A673 (cell line): ENCODE measurements around the gene NDUFB10. TPM values are rescaled to one million over a fixed set of nuclear protein-coding genes. Genes with fewer than 3 reads are reported as not detected.
A peak's percentile ranks its signal among the peaks of the same experiment; 100 is the strongest.

ENCODE experiments used
- BruUV-seq: library from RNA; stranded (reverse); fragments of 400-500 nt; replicated peaks from 2 replicates; lab custom pipeline; 2021; lab: Mats Ljungman, UMichigan
- CTCF ChIA-PET: fragments of 300-600 bp; sonication (Branson Sonifier 250); formaldehyde crosslinking; loops from one replicate; lab custom pipeline; 2022; ENCODE audit warnings: antibody characterized with exemption; lab: Charles Lee
- POLR2A ChIA-PET: fragments of 300-600 bp; sonication (Branson Sonifier 250); formaldehyde crosslinking; loops from one replicate; lab custom pipeline; 2022; ENCODE audit warnings: antibody characterized with exemption; ENCODE audit not compliant: low non-redundant PET; lab: Charles Lee
- DNase-seq: peaks from one replicate; pipeline ENCODE4 v3.0.0-alpha.2; 2015; ENCODE audit warnings: low spot score
- H3K27ac ChIP-seq: fragments of 200-600 bp; sonication (generic); 2 replicates; pipeline ENCODE4 v1.5.1; 2016; ENCODE audit warnings: mixed run types, low read depth, mild to moderate bottlenecking, mixed read lengths, antibody characterized with exemption, low read length; ENCODE audit not compliant: poor library complexity, severe bottlenecking
- H3K27me3 ChIP-seq: fragments of 200-600 bp; sonication (generic); replicated peaks from 2 replicates; pipeline ENCODE4 v1.6.1; 2017; ENCODE audit warnings: mixed run types, low read depth, mild to moderate bottlenecking, mixed read lengths, antibody characterized with exemption, low read length; ENCODE audit not compliant: insufficient read depth, poor library complexity
- H3K36me3 ChIP-seq: fragments of 200-600 bp; sonication (generic); 2 replicates; pipeline ENCODE4 v1.6.1; 2016; ENCODE audit warnings: mixed run types, mild to moderate bottlenecking, mixed read lengths, antibody characterized with exemption, low read length; ENCODE audit not compliant: insufficient read depth, poor library complexity, severe bottlenecking
- H3K4me1 ChIP-seq: fragments of 200-600 bp; sonication (generic); 2 replicates; pipeline ENCODE4 v1.6.1; 2017; ENCODE audit warnings: mixed run types, mild to moderate bottlenecking, mixed read lengths, antibody characterized with exemption, low read length; ENCODE audit not compliant: insufficient read depth, poor library complexity, severe bottlenecking
- H3K4me3 ChIP-seq: fragments of 200-600 bp; sonication (generic); 2 replicates; pipeline ENCODE4 v1.5.1; 2016; ENCODE audit warnings: low read depth, mixed run types, mild to moderate bottlenecking, mixed read lengths, low read length; ENCODE audit not compliant: poor library complexity, severe bottlenecking
- H3K9me3 ChIP-seq: fragments of 200-600 bp; sonication (generic); 2 replicates; pipeline ENCODE4 v1.6.1; 2016; ENCODE audit warnings: mixed run types, low read depth, mild to moderate bottlenecking, mixed read lengths, antibody characterized with exemption, low read length; ENCODE audit not compliant: poor library complexity, severe bottlenecking
- EZH2 ChIP-seq: fragments of 200-600 bp; sonication (generic); IDR thresholded peaks from 2 replicates; pipeline ENCODE4 v1.6.1; 2017; ENCODE audit warnings: borderline replicate concordance, low read depth, mild to moderate bottlenecking, mixed read lengths, antibody characterized with exemption, low read length; ENCODE audit not compliant: poor library complexity, severe bottlenecking
- intact Hi-C: fragments of 100-400 bp; cut with micrococcal nuclease; formaldehyde crosslinking; loops from one replicate; pipeline ENCODE4 v1.10.0; 2022; ENCODE audit not compliant: unreplicated experiment
- total RNA-seq: library from RNA; stranded (reverse); gene quantifications from 2 replicates; pipeline ENCODE4 v1.2.3, GENCODE V29; 2021
- TF ChIP-seq, protein P1 (sequence below): fragments of 300-800, 200-600 bp; sonication (generic); conservative IDR thresholded peaks from 2 replicates; pipeline ENCODE4 v1.5.1; 2017; ENCODE audit warnings: low read depth, mild to moderate bottlenecking, antibody characterized with exemption, low read length, moderate library complexity, mixed read lengths

The NDUFB10 gene
- total RNA-seq, 1 experiment from 2014 or later: 178 TPM

- no peaks in the 10 kb centered on the region for H3K27me3 ChIP-seq
- no peaks in the 10 kb centered on the region for H3K9me3 ChIP-seq
- POLR2A ChIA-PET: no interaction called here
- CTCF ChIA-PET: no interaction called here
- DNase-seq: peak; percentile 93
- H3K36me3 ChIP-seq: peaks cover 3% of the 10 kb centered on the region
- H3K27ac ChIP-seq: peak within 1 kb of the TSS; percentile 93
- TSS peak; percentile 98 for BruUV-seq
- intact Hi-C loops: loop anchor here (10.0 kb wide), 1 partner anchor 205 kb away; the partner anchor contains the start of genes BRICD5 and PGP
- no peak for TF ChIP-seq EZH2
- TF ChIP-seq, protein P1, sequence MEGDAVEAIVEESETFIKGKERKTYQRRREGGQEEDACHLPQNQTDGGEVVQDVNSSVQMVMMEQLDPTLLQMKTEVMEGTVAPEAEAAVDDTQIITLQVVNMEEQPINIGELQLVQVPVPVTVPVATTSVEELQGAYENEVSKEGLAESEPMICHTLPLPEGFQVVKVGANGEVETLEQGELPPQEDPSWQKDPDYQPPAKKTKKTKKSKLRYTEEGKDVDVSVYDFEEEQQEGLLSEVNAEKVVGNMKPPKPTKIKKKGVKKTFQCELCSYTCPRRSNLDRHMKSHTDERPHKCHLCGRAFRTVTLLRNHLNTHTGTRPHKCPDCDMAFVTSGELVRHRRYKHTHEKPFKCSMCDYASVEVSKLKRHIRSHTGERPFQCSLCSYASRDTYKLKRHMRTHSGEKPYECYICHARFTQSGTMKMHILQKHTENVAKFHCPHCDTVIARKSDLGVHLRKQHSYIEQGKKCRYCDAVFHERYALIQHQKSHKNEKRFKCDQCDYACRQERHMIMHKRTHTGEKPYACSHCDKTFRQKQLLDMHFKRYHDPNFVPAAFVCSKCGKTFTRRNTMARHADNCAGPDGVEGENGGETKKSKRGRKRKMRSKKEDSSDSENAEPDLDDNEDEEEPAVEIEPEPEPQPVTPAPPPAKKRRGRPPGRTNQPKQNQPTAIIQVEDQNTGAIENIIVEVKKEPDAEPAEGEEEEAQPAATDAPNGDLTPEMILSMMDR: no peak
- H3K4me3 ChIP-seq: peak within 1 kb of the TSS; percentile 99
- H3K4me1 ChIP-seq: peaks cover 38% of the 10 kb centered on the region
Measured at GRCh38 chr16:2009791-2010510, 50.6 kb downstream of the NDUFB10 start, which contains the start of gene ZNF598. ZNF598 (minus strand) TSS chr16:2009821.

Other genes starting within 250 kb of the NDUFB10 start
- 35.3 and 40.8 TPM in 2 replicates for gene NME3, start 188.0 kb upstream of the NDUFB10 start, total RNA-seq
- 19.5 and 19.9 TPM in 2 replicates for gene EME2, start 186.7 kb upstream of the NDUFB10 start, total RNA-seq
- gene MRPS34, start 186.4 kb upstream of the NDUFB10 start, total RNA-seq: 247 and 250 TPM in 2 replicates
- 15.0 and 20.8 TPM in 2 replicates for gene SPSB3, start 177.0 kb upstream of the NDUFB10 start, total RNA-seq
- gene NUBP2, start 176.6 kb upstream of the NDUFB10 start, total RNA-seq: 76.0 and 76.6 TPM in 2 replicates
- not detected in 2 replicates for gene IGFALS, start 165.8 kb upstream of the NDUFB10 start, total RNA-seq
- 14.4 and 23.4 TPM in 2 replicates for gene HAGH, start 132.7 kb upstream of the NDUFB10 start, total RNA-seq
- gene FAHD1, start 132.3 kb upstream of the NDUFB10 start, total RNA-seq: 19.9 and 22.1 TPM in 2 replicates
- gene MEIOB, start 87.4 kb upstream of the NDUFB10 start, total RNA-seq: 0.48 and 0.62 TPM in 2 replicates
- not detected in 2 replicates for gene HS3ST6, start 41.1 kb upstream of the NDUFB10 start, total RNA-seq
- gene MSRB1, start 16.3 kb upstream of the NDUFB10 start, total RNA-seq: 17.7 and 23.4 TPM in 2 replicates
- gene RPL3L, start 4.8 kb upstream of the NDUFB10 start, total RNA-seq: not detected in 2 replicates
- 3,326 and 3,385 TPM in 2 replicates for gene RPS2, start 5.3 kb downstream of the NDUFB10 start, total RNA-seq
- gene RNF151, start 7.3 kb downstream of the NDUFB10 start, total RNA-seq: not detected in 2 replicates
- gene TBL3, start 12.5 kb downstream of the NDUFB10 start, total RNA-seq: 58.4 and 64.1 TPM in 2 replicates
- 0.90 and 1.2 TPM in 2 replicates for gene NOXO1, start 21.9 kb downstream of the NDUFB10 start, total RNA-seq
- gene GFER, start 24.7 kb downstream of the NDUFB10 start, total RNA-seq: 26.2 and 27.4 TPM in 2 replicates
- gene SYNGR3, start 30.4 kb downstream of the NDUFB10 start, total RNA-seq: 1.4 and 2.3 TPM in 2 replicates
- gene ZNF598, start 50.3 kb downstream of the NDUFB10 start, total RNA-seq: 68.0 and 75.8 TPM in 2 replicates
- gene NPW, start 60.2 kb downstream of the NDUFB10 start, total RNA-seq: 96.5 and 105 TPM in 2 replicates
- gene NHERF2, start 67.4 kb downstream of the NDUFB10 start, total RNA-seq: 19.5 and 26.4 TPM in 2 replicates
- 51.6 and 65.4 TPM in 2 replicates for gene NTHL1, start 88.3 kb downstream of the NDUFB10 start, total RNA-seq
- gene TSC2, start 88.4 kb downstream of the NDUFB10 start, total RNA-seq: 125 and 155 TPM in 2 replicates
- 121 and 141 TPM in 2 replicates for gene PKD1, start 176.4 kb downstream of the NDUFB10 start, total RNA-seq
- gene RAB26, start 189.1 kb downstream of the NDUFB10 start, total RNA-seq: 0.49 and 1.7 TPM in 2 replicates
- 96.7 and 97.4 TPM in 2 replicates for gene TRAF7, start 196.2 kb downstream of the NDUFB10 start, total RNA-seq
- 1.1 and 3.8 TPM in 2 replicates for gene CASKIN1, start 237.1 kb downstream of the NDUFB10 start, total RNA-seq
- gene MLST8, start 245.9 kb downstream of the NDUFB10 start, total RNA-seq: 58.3 and 58.8 TPM in 2 replicates